IPS DF 6.9 (cell line): ENCODE results near the gene CMAS.

Experiments
- DNase-seq: peaks from one replicate; pipeline ENCODE4 v3.0.0-alpha.2; 2013; ENCODE audit warnings: low read depth, low spot score
- H3K27ac ChIP-seq: one replicate; pipeline ENCODE4 v1.5.1; 2013; ENCODE audit warnings: low read length, control low read depth
- H3K27me3 ChIP-seq: 2 replicates; pipeline ENCODE4 v1.6.1; 2013; ENCODE audit warnings: mild to moderate bottlenecking, low read length; ENCODE audit not compliant: control insufficient read depth, insufficient read depth
- H3K36me3 ChIP-seq: 2 replicates; pipeline ENCODE4 v1.6.1; 2013; ENCODE audit warnings: low read length; ENCODE audit not compliant: control insufficient read depth, insufficient read depth
- H3K4me1 ChIP-seq: 2 replicates; pipeline ENCODE4 v1.6.1; 2013; ENCODE audit warnings: low read length; ENCODE audit not compliant: control insufficient read depth, insufficient read depth
- H3K4me3 ChIP-seq: 2 replicates; pipeline ENCODE4 v1.5.1; 2013; ENCODE audit warnings: mild to moderate bottlenecking, low read length
- H3K9me3 ChIP-seq: 2 replicates; pipeline ENCODE4 v1.6.1; 2013; ENCODE audit warnings: low read length, inconsistent platforms; ENCODE audit not compliant: control insufficient read depth, insufficient read depth
- WGBS: extraction: QIAGEN DNeasy Blood & Tissue Kit; methylation state at CpG from one replicate; pipeline ENCODE4 v1.1.7; 2013; ENCODE audit warnings: mixed read lengths, missing lambda C conversion rate; ENCODE audit not compliant: insufficient read length, insufficient coverage; 5-methylcytosine and 5-hydroxymethylcytosine counted together

The CMAS gene

GRCh38 chr12:22105542-22105941, 59.5 kb downstream of the CMAS start:
- Histone ChIP-seq H3K4me1 (no peaks in the 10 kb centered on the region), H3K27ac (no peak overlapping the region), H3K36me3 (no peaks in the 10 kb centered on the region), H3K4me3 (no peak overlapping the region), H3K9me3 (no peaks in the 10 kb centered on the region), H3K27me3 (no peaks in the 10 kb centered on the region)
- no peak for DNase-seq

GRCh38 chr12:22110176-22110575, 64.2 kb downstream of the CMAS start:
- Histone ChIP-seq H3K27me3 (no peaks in the 10 kb centered on the region), H3K27ac (no peak overlapping the region), H3K36me3 (no peaks in the 10 kb centered on the region), H3K4me1 (no peaks in the 10 kb centered on the region), H3K9me3 (no peaks in the 10 kb centered on the region), H3K4me3 (no peak overlapping the region)
- DNase-seq: no peak
- WGBS: no CpG with 5 or more reads among the region's 3 CpGs
